K562 (cell line): ENCODE results near the gene CLEC3B. TPM values are rescaled to one million over a fixed set of nuclear protein-coding genes. Genes with fewer than 3 reads are reported as not detected.

ENCODE experiments used
- BCOR ChIP-seq: fragments of 450-650 bp; IDR thresholded peaks from 2 replicates; pipeline ENCODE4 v1.6.1; 2016
- BRCA1 ChIP-seq, 2 experiments: fragments of 450-650 bp in 1 of 2; sonication (generic) in 1 of 2; formaldehyde crosslinking in 1 of 2; IDR thresholded peaks; 2 replicates each; pipeline versions ENCODE4 v1.5.0 to v1.6.1; 2017 to 2020; ENCODE audit warnings: mild to moderate bottlenecking in 1 of 2, missing genetic modification reagents in 1 of 2
- EZH2 ChIP-seq: IDR thresholded peaks from 2 replicates; pipeline ENCODE4 v1.6.1; 2012; ENCODE audit warnings: low read depth, mild to moderate bottlenecking, inconsistent platforms, low read length, borderline replicate concordance
- HIVEP1 ChIP-seq: fragments of 250-450 bp; sonication (Bioruptor Pico); IDR thresholded peaks from 2 replicates; pipeline ENCODE4 v1.4.0; 2020; ENCODE audit warnings: mild to moderate bottlenecking
- PCBP1 ChIP-seq: fragments of 200-400 bp; formaldehyde crosslinking; IDR thresholded peaks from 2 replicates; pipeline ENCODE4 v1.6.1; 2018; ENCODE audit warnings: mild to moderate bottlenecking, low read depth, low read length; ENCODE audit not compliant: poor library complexity, severe bottlenecking
- ZFPM2 ChIP-seq: fragments of 250-450 bp; sonication (Bioruptor Pico); IDR thresholded peaks from 2 replicates; pipeline ENCODE4 v1.5.1; 2022; ENCODE audit warnings: mild to moderate bottlenecking
- ZNF134 ChIP-seq: fragments of 250-450 bp; sonication (Bioruptor Pico); conservative IDR thresholded peaks from 2 replicates; pipeline ENCODE4 v1.4.0; 2020
- polyA plus RNA-seq, 8 experiments: library from polyadenylated mRNA; depleted of rRNA in 4 of 8; stranded (reverse) in 5 of 8; unstranded in 3 of 8; fragments of >200 nt; fragmentation: Nextera tagmentation in 2 of 8; fragmentation: Illumina TruSeq in 1 of 8; extraction: Ambion mirVana in 2 of 8; extraction: Trizol in 1 of 8; gene quantifications; 2 replicates each; pipeline versions ENCODE4 v1.2.1 to v1.2.3, GENCODE V29; 2011 to 2014; ENCODE audit warnings: inconsistent platforms in 1 of 8, missing spikeins in 1 of 8
- total RNA-seq, 7 experiments: library from RNA; depleted of rRNA in 6 of 7; stranded (reverse); fragments of >200 nt in 6 of 7; fragmentation: Illumina TruSeq in 2 of 7; extraction: Trizol in 2 of 7; gene quantifications; 2 replicates each; pipeline versions ENCODE4 v1.2.1 to v1.2.3, GENCODE V29; 2011 to 2021; ENCODE audit warnings: low replicate concordance in 1 of 7
- TF ChIP-seq, protein P1 (sequence below): fragments of 200-600 bp; sonication (generic); IDR thresholded peaks from one replicate; pipeline ENCODE4 v1.6.1; 2012; ENCODE audit warnings: mild to moderate bottlenecking, low read depth, low read length, inconsistent platforms
- TF ChIP-seq, protein P2 (sequence below), 2 experiments: fragments of 450-650 bp; IDR thresholded peaks; 2 replicates each; pipeline ENCODE4 v1.6.1; 2018; ENCODE audit warnings: mild to moderate bottlenecking in 2 of 2, low read depth in 1 of 2; ENCODE audit not compliant: partially characterized antibody in 2 of 2
- TF ChIP-seq, protein P3 (sequence below): fragments of 250-450 bp; sonication (Bioruptor Pico); IDR thresholded peaks from 2 replicates; pipeline ENCODE4 v1.4.0; 2020; ENCODE audit warnings: borderline replicate concordance

The CLEC3B gene
- total and polyA plus RNA-seq, 9 of the 15 experiments (the other 6 are each of a cell fraction or from before 2014, with no cell fraction given), result not detected

- TF ChIP-seq, protein P1, sequence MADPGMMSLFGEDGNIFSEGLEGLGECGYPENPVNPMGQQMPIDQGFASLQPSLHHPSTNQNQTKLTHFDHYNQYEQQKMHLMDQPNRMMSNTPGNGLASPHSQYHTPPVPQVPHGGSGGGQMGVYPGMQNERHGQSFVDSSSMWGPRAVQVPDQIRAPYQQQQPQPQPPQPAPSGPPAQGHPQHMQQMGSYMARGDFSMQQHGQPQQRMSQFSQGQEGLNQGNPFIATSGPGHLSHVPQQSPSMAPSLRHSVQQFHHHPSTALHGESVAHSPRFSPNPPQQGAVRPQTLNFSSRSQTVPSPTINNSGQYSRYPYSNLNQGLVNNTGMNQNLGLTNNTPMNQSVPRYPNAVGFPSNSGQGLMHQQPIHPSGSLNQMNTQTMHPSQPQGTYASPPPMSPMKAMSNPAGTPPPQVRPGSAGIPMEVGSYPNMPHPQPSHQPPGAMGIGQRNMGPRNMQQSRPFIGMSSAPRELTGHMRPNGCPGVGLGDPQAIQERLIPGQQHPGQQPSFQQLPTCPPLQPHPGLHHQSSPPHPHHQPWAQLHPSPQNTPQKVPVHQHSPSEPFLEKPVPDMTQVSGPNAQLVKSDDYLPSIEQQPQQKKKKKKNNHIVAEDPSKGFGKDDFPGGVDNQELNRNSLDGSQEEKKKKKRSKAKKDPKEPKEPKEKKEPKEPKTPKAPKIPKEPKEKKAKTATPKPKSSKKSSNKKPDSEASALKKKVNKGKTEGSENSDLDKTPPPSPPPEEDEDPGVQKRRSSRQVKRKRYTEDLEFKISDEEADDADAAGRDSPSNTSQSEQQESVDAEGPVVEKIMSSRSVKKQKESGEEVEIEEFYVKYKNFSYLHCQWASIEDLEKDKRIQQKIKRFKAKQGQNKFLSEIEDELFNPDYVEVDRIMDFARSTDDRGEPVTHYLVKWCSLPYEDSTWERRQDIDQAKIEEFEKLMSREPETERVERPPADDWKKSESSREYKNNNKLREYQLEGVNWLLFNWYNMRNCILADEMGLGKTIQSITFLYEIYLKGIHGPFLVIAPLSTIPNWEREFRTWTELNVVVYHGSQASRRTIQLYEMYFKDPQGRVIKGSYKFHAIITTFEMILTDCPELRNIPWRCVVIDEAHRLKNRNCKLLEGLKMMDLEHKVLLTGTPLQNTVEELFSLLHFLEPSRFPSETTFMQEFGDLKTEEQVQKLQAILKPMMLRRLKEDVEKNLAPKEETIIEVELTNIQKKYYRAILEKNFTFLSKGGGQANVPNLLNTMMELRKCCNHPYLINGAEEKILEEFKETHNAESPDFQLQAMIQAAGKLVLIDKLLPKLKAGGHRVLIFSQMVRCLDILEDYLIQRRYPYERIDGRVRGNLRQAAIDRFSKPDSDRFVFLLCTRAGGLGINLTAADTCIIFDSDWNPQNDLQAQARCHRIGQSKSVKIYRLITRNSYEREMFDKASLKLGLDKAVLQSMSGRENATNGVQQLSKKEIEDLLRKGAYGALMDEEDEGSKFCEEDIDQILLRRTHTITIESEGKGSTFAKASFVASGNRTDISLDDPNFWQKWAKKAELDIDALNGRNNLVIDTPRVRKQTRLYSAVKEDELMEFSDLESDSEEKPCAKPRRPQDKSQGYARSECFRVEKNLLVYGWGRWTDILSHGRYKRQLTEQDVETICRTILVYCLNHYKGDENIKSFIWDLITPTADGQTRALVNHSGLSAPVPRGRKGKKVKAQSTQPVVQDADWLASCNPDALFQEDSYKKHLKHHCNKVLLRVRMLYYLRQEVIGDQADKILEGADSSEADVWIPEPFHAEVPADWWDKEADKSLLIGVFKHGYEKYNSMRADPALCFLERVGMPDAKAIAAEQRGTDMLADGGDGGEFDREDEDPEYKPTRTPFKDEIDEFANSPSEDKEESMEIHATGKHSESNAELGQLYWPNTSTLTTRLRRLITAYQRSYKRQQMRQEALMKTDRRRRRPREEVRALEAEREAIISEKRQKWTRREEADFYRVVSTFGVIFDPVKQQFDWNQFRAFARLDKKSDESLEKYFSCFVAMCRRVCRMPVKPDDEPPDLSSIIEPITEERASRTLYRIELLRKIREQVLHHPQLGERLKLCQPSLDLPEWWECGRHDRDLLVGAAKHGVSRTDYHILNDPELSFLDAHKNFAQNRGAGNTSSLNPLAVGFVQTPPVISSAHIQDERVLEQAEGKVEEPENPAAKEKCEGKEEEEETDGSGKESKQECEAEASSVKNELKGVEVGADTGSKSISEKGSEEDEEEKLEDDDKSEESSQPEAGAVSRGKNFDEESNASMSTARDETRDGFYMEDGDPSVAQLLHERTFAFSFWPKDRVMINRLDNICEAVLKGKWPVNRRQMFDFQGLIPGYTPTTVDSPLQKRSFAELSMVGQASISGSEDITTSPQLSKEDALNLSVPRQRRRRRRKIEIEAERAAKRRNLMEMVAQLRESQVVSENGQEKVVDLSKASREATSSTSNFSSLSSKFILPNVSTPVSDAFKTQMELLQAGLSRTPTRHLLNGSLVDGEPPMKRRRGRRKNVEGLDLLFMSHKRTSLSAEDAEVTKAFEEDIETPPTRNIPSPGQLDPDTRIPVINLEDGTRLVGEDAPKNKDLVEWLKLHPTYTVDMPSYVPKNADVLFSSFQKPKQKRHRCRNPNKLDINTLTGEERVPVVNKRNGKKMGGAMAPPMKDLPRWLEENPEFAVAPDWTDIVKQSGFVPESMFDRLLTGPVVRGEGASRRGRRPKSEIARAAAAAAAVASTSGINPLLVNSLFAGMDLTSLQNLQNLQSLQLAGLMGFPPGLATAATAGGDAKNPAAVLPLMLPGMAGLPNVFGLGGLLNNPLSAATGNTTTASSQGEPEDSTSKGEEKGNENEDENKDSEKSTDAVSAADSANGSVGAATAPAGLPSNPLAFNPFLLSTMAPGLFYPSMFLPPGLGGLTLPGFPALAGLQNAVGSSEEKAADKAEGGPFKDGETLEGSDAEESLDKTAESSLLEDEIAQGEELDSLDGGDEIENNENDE, result no peak
- TF ChIP-seq EZH2 (no peak), ZNF134 (CRISPR knock-in tag) (peak; percentile 74), HIVEP1 (CRISPR knock-in tag) (peak; percentile 97), BRCA1 (IDR thresholded peaks at IDR 0.05) (no peak), BRCA1 (CRISPR knock-in tag; IDR thresholded peaks at IDR 0.05) (no peak), ZFPM2 (CRISPR knock-in tag) (peak; percentile 88; the same call in 1 of the 2 replicates), PCBP1 (no peak), BCOR (no peak)
- TF ChIP-seq, protein P2, sequence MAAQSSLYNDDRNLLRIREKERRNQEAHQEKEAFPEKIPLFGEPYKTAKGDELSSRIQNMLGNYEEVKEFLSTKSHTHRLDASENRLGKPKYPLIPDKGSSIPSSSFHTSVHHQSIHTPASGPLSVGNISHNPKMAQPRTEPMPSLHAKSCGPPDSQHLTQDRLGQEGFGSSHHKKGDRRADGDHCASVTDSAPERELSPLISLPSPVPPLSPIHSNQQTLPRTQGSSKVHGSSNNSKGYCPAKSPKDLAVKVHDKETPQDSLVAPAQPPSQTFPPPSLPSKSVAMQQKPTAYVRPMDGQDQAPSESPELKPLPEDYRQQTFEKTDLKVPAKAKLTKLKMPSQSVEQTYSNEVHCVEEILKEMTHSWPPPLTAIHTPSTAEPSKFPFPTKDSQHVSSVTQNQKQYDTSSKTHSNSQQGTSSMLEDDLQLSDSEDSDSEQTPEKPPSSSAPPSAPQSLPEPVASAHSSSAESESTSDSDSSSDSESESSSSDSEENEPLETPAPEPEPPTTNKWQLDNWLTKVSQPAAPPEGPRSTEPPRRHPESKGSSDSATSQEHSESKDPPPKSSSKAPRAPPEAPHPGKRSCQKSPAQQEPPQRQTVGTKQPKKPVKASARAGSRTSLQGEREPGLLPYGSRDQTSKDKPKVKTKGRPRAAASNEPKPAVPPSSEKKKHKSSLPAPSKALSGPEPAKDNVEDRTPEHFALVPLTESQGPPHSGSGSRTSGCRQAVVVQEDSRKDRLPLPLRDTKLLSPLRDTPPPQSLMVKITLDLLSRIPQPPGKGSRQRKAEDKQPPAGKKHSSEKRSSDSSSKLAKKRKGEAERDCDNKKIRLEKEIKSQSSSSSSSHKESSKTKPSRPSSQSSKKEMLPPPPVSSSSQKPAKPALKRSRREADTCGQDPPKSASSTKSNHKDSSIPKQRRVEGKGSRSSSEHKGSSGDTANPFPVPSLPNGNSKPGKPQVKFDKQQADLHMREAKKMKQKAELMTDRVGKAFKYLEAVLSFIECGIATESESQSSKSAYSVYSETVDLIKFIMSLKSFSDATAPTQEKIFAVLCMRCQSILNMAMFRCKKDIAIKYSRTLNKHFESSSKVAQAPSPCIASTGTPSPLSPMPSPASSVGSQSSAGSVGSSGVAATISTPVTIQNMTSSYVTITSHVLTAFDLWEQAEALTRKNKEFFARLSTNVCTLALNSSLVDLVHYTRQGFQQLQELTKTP (IDR thresholded peaks at IDR 0.05; ENCODE audit: low read depth in 1 of 2, partially characterized antibody in 2 of 2), result no peak
- TF ChIP-seq, protein P3, sequence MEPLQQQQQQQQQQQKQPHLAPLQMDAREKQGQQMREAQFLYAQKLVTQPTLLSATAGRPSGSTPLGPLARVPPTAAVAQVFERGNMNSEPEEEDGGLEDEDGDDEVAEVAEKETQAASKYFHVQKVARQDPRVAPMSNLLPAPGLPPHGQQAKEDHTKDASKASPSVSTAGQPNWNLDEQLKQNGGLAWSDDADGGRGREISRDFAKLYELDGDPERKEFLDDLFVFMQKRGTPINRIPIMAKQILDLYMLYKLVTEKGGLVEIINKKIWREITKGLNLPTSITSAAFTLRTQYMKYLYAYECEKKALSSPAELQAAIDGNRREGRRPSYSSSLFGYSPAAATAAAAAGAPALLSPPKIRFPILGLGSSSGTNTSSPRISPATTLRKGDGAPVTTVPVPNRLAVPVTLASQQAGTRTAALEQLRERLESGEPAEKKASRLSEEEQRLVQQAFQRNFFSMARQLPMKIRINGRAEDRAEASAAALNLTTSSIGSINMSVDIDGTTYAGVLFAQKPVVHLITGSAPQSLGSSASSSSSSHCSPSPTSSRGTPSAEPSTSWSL, result peak; percentile 91; the same call in 1 of the 2 replicates
Measured at GRCh38 chr3:45054196-45054857, 28.2 kb downstream of the CLEC3B start (continued).
